ENCODE data around the gene ZFP57.

DNA sequence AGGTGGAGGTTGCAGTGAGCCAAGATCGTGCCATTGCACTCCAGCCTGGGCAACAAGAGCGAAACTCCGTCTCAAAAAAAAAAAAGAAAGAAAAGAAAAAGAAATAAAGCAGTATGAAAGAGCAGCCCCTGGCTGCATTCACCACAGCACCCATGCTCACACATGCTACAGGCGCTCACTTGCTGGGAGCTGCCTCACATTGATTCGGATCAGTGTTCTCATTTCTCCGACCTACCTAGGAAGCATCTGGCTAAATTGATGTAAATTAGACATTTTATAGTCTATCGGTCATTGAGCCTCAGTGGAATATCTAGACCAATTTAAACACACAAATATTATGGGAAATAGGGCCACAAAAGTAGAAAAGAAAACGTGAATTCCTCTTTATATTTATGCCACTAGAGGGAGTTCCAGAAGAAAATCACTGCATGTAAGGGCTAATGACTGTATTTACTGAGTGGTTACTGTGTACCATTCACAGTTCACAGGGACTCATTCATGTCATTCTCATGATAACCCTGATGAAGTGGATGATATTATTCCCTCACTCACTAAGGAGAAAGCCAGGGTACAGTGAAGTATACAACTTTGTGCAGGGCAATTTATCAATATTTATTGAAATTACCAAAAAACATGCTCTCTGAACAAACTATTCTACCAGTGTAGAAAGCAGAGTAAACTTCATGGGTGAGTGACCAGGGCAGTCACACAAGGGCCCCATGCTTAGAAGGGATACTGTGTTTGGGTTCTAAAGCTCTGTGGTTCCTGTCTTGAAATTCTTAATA is 29.3 kb downstream of the ZFP57 start:
- TF ChIP-seq, protein P1, sequence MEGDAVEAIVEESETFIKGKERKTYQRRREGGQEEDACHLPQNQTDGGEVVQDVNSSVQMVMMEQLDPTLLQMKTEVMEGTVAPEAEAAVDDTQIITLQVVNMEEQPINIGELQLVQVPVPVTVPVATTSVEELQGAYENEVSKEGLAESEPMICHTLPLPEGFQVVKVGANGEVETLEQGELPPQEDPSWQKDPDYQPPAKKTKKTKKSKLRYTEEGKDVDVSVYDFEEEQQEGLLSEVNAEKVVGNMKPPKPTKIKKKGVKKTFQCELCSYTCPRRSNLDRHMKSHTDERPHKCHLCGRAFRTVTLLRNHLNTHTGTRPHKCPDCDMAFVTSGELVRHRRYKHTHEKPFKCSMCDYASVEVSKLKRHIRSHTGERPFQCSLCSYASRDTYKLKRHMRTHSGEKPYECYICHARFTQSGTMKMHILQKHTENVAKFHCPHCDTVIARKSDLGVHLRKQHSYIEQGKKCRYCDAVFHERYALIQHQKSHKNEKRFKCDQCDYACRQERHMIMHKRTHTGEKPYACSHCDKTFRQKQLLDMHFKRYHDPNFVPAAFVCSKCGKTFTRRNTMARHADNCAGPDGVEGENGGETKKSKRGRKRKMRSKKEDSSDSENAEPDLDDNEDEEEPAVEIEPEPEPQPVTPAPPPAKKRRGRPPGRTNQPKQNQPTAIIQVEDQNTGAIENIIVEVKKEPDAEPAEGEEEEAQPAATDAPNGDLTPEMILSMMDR (IDR thresholded peaks at IDR 0.05; ENCODE audit: insufficient read depth, low read length, poor library complexity, severe bottlenecking), result peak; percentile 74
- no peak for TF ChIP-seq EZH2phosphoT487 (conservative IDR thresholded peaks at IDR 0.05; ENCODE audit: low read length)
